ENCODE data around the gene CBX8.
"Not testable (repeated sequence)": the region's sequence is repeated elsewhere in the genome, so short reads cannot be mapped to it uniquely, and the experiment has no call there.

- not testable (repeated sequence) for TF ChIP-seq CTCF (IDR thresholded peaks at IDR 0.05; ENCODE audit: borderline replicate concordance, extremely low read depth, low read length, poor library complexity, severe bottlenecking); EZH2 (IDR thresholded peaks at IDR 0.05; ENCODE audit: borderline replicate concordance, low read depth, low read length, severe bottlenecking)
These were observed 42.0 kb downstream of the CBX8 start for GRCh38 chr17:79754903-79755302.

All from DND-41 (cell line).